Measurements from ENCODE around the gene FBXO36. TPM values are rescaled to one million over a fixed set of nuclear protein-coding genes. Genes with fewer than 3 reads are reported as not detected.

Gene FBXO36
- polyA plus RNA-seq, 2 of the 4 experiments (the other 2 are of a cell fraction): 2.0 to 5.5 TPM

- TF ChIP-seq MAX (IDR thresholded peaks at IDR 0.05) (no peak), POLR2A (IDR thresholded peaks at IDR 0.05; ENCODE audit: low read length) (no peak), ZNF302 (CRISPR knock-in tag; IDR thresholded peaks at IDR 0.05) (no peak), PBX3 (IDR thresholded peaks at IDR 0.05) (no peak)
Observed at GRCh38 chr2:229884775-229885699, 37.3 kb upstream of the FBXO36 start (continued).

GRCh38 chr2:229887441-229887840, 34.9 kb upstream of the FBXO36 start:
- peaks cover 13% of the 10 kb centered on the region for H3K4me1 ChIP-seq
- WGBS (ENCODE audit: missing lambda C conversion rate): 81% methylated on average over 1 of the region's 1 CpG
- no peak overlapping the region for H3K27ac ChIP-seq
- no peaks in the 10 kb centered on the region for H3K9me3 ChIP-seq
- ChIA-PET POLR2A (no interaction called here), CTCF (interaction anchor here (0.6 to 1.1 kb wide), 2 partner anchors 21 to 1898 kb away, joined by 3 to 4 read pairs; no protein-coding TSS in a partner anchor)
- no peak overlapping the region for H3K4me3 ChIP-seq
- ATAC-seq (no peak), DNase-seq (ENCODE audit: low read depth in 1 of 2, low spot score in 1 of 2) (no peak), FAIRE-seq (no peak)
- H3K4me2 ChIP-seq: no peak overlapping the region
- no peak for TF ChIP-seq EHMT2 (IDR thresholded peaks at IDR 0.05; ENCODE audit: low read depth)
- no peak for TF ChIP-seq EHF (CRISPR knock-in tag; IDR thresholded peaks at IDR 0.05)
- TF ChIP-seq NR3C1 (IDR thresholded peaks at IDR 0.05): no peak
- no peak for TF ChIP-seq BHLHE40 (IDR thresholded peaks at IDR 0.05; ENCODE audit: low read depth, low read length)
- TF ChIP-seq MYC (IDR thresholded peaks at IDR 0.05; ENCODE audit: borderline replicate concordance, low read length): no peak
- no peak for TF ChIP-seq HMGXB4 (CRISPR knock-in tag; IDR thresholded peaks at IDR 0.05; ENCODE audit: borderline replicate concordance)
- no peak for TF ChIP-seq E2F6 (IDR thresholded peaks at IDR 0.05; ENCODE audit: borderline replicate concordance, low read depth)
- no peak for TF ChIP-seq TFCP2L1 (CRISPR knock-in tag; IDR thresholded peaks at IDR 0.05)
- no peak for TF ChIP-seq CBX8 (IDR thresholded peaks at IDR 0.05)
- no peak for TF ChIP-seq FOSB (CRISPR knock-in tag; IDR thresholded peaks at IDR 0.05)
- no peak for TF ChIP-seq CBX2 (IDR thresholded peaks at IDR 0.05; ENCODE audit: borderline replicate concordance, low read depth)
- TF ChIP-seq CTCF (IDR thresholded peaks at IDR 0.05): no peak
- TF ChIP-seq ZNF302 (CRISPR knock-in tag; IDR thresholded peaks at IDR 0.05): no peak

GRCh38 chr2:229888031-229888430, 34.3 kb upstream of the FBXO36 start:
- H3K9me3 ChIP-seq: no peaks in the 10 kb centered on the region
- no peak for TF ChIP-seq HDAC2 (IDR thresholded peaks at IDR 0.05)
- TF ChIP-seq USF2 (IDR thresholded peaks at IDR 0.05): no peak
- no peak for TF ChIP-seq KDM5A (IDR thresholded peaks at IDR 0.05)
- TF ChIP-seq TFCP2L1 (CRISPR knock-in tag; IDR thresholded peaks at IDR 0.05): no peak
- TF ChIP-seq HES2 (IDR thresholded peaks at IDR 0.05): no peak
- DNase-seq (ENCODE audit: low read depth in 1 of 2, low spot score in 1 of 2) (no peak), FAIRE-seq (no peak), ATAC-seq (no peak)
- peaks cover 13% of the 10 kb centered on the region for H3K4me1 ChIP-seq
- H3K4me2 ChIP-seq: no peak overlapping the region
- ChIA-PET CTCF (no interaction called here), POLR2A (no interaction called here)
- no peak overlapping the region for H3K4me3 ChIP-seq
- no peak overlapping the region for H3K27ac ChIP-seq
- 97% methylated on average over 1 of the region's 1 CpG for WGBS (ENCODE audit: missing lambda C conversion rate)

All from A549 (cell line).